Omental fat pad (tissue), 4 donors: Measurements from ENCODE around the gene KRTAP5-11. TPM values are rescaled to one million over a fixed set of nuclear protein-coding genes. Genes with fewer than 3 reads are reported as not detected.
"Not testable (repeated sequence)": the region's sequence is repeated elsewhere in the genome, so short reads cannot be mapped to it uniquely, and the experiment has no call there.

Experiments used
- ATAC-seq: fragments of 150-250 bp; one replicate; pipeline ENCODE4 v1.9.1; 2016; ENCODE audit warnings: mild to moderate bottlenecking, moderate library complexity; ENCODE audit not compliant: low FRiP score
- DNase-seq: peaks from one replicate; pipeline ENCODE4 v3.0.0-alpha.2; 2019; ENCODE audit warnings: low spot score
- small RNA-seq: library from RNA; depleted of rRNA; stranded (forward); fragments of <200 nt; gene quantifications from one replicate; pipeline ENCODE3, GENCODE V24; 2016
- total RNA-seq, 4 donors: library from RNA; depleted of rRNA; stranded (reverse); fragments of >200 nt; gene quantifications; one replicate each; pipeline ENCODE4 v1.1.0, GENCODE V29; 2016
- TF ChIP-seq, protein P1 (sequence below), 3 donors: fragments of 450-650 bp; IDR thresholded peaks; one replicate each; pipeline ENCODE4 v1.5.1; 2016 to 2017; ENCODE audit warnings: antibody characterized with exemption in 3 of 3, mild to moderate bottlenecking in 3 of 3, moderate library complexity in 2 of 3

Gene KRTAP5-11
- total RNA-seq, 4 donors from 2014 or later, result not detected

DNA sequence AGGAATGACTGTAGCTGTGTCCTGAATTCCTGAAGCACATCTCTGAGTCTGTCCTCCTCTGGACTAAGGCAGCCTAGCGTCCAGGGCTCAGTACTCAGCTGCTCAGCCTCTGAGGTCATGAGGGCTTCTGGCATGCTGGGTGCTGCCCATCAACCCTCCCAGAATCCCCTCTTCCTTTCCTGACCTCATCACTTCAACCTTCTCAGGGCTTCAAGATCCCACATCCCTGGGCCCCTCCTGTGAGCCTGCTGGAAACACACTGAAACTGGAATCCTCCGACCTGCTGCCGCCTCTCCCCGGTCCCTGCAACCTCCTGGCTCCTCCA lies 44.0 kb downstream of the KRTAP5-11 start:
- ATAC-seq, result no peak
- TF ChIP-seq, protein P1, sequence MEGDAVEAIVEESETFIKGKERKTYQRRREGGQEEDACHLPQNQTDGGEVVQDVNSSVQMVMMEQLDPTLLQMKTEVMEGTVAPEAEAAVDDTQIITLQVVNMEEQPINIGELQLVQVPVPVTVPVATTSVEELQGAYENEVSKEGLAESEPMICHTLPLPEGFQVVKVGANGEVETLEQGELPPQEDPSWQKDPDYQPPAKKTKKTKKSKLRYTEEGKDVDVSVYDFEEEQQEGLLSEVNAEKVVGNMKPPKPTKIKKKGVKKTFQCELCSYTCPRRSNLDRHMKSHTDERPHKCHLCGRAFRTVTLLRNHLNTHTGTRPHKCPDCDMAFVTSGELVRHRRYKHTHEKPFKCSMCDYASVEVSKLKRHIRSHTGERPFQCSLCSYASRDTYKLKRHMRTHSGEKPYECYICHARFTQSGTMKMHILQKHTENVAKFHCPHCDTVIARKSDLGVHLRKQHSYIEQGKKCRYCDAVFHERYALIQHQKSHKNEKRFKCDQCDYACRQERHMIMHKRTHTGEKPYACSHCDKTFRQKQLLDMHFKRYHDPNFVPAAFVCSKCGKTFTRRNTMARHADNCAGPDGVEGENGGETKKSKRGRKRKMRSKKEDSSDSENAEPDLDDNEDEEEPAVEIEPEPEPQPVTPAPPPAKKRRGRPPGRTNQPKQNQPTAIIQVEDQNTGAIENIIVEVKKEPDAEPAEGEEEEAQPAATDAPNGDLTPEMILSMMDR (IDR thresholded peaks at IDR 0.05), result no peak
- no peak for DNase-seq

DNA sequence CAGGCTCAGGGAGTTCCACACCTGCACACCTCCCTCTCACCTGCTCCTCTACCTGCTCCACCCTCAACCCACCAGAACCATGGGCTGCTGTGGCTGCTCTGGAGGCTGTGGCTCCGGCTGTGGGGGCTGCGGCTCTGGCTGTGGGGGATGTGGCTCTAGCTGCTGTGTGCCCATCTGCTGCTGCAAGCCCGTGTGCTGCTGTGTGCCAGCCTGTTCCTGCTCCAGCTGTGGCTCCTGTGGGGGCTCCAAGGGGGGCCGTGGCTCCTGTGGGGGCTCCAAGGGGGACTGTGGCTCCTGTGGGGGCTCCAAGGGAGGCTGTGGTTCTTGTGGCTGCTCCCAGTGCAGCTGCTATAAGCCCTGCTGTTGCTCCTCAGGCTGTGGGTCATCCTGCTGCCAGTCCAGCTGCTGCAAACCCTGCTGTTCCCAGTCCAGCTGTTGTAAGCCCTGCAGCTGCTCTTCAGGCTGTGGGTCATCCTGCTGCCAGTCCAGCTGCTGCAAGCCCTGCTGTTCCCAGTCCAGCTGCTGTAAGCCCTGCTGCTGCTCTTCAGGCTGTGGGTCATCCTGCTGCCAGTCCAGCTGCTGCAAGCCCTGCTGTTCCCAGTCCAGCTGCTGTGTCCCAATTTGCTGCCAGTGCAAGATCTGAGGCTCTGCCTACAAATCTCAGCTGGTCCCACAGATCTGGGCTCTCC lies 44.6 kb downstream of the KRTAP5-11 start, which contains the start of gene KRTAP5-8:
Gene KRTAP5-8 (plus strand): TSS at position 49 of the 689 bp plus-strand sequence. CDS start 31 bp downstream, at position 80.
- not testable (repeated sequence) for DNase-seq, ATAC-seq

DNA sequence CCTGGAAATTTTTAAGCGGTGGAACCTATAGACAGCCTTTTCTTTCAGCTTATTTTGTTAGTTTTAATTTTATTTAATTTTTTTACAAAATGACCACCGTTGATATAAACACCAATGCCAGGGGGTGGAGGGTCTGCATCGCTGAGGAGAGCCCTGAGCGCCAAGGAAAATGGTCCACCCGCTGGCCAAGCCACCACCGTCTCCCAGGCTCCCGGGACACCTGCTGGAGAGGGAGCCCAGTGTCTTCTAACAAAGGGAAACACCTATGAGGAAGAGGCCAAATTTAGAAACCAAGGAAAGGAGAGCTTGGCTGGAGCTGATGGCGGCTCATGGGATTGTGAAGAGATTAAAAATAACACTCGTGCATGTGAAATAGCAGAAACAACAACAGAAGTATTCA lies 45.1 kb downstream of the KRTAP5-11 start:
- ATAC-seq, result no peak
- no peak for DNase-seq
- TF ChIP-seq, protein P1 (IDR thresholded peaks at IDR 0.05), result no peak

DNA sequence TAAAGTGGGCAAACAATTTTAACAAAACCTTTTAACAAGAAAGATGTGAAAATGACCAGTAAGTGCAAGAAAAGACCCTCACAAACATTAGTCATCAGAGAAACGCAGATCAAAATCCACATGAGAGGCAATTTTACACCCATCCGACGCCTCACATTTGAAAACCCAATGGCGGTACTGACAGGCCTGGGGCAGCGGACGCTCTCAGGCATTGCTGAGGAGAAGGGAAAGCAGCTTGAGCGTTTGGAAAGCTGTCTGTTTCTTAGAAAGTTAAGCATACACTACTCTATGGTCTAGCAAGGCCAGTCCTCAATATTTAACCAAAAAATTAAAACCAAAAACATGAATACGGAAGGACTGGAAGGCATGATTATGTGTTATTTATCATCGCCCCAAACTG lies 46.9 kb downstream of the KRTAP5-11 start:
- ATAC-seq (no peak), DNase-seq (no peak)
- TF ChIP-seq, protein P1 (IDR thresholded peaks at IDR 0.05), result no peak

DNA sequence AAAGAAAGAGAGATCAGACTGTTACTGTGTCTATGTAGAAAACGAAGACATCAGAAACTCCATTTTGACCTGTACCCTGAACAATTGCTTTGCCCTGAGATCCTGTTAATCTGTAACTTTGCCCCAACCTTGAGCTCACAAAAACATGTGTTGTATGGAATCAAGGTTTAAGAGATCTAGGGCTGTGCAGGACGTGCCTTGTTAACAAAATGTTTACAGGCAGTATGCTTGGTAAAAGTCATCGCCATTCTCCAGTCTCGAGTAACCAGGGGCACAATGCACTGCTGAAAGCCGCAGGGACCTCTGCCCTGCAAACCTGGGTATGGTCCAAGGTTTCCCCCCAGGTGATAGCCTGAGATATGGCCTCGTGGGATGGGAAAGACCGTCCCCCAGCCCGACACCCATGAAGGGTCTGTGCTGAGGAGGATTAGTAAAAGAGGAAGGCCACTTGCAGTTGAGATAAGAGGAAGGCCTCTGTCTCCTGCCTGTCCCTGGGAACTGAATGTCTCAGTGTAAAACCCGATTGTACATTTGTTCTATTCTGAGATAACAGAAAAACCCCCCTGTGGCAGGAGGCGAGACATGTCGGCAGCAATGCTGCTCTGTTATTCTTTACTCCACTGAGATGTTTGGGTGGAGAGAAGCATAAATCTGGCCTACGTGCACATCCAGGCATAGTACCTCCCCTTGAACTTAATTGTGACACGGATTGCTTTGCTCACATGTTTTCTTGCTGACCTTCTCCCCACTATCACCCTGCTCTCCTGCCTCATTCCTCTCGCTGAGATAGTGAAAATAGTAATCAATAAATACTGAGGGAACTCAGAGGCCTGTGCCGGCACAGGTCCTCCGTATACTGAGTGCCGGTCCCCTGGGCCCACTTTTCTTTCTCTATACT lies 47.7 kb downstream of the KRTAP5-11 start:
- ATAC-seq, DNase-seq: not testable (repeated sequence)

DNA sequence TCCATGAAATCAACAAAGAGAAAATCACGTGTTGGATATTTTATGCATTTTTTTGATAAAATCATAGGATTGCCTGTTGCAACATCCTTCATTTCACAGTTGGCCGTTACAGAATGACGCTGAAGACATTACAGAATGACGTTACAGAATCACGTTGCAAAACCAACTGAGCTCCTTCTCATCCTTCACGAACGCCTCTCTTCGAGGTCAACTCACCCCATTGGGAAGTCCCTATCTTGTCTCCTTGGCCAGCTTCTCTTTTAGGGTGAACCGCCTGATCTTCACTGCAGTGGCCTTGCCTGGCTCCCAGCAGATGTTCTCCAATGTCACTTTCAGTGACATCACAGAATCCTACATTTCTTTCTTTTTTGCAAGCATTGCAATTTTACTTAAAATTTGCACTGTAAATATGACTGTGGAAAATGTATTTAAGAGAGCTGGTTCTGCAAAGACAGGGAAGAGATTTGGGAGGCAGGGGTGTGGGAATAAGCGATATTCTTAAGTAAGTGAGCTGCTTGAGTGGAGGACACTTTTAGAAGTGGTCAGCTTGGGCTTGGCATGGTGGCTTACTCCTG lies 50.6 kb downstream of the KRTAP5-11 start:
- TF ChIP-seq, protein P1 (IDR thresholded peaks at IDR 0.05), result no peak
- ATAC-seq, result no peak
- DNase-seq, result no peak

Small RNA genes within 50 kb of the gene (small RNA-seq; reads per million reads assigned to genes)
- not detected for gene AP000867.1
- gene KRTAP5-14P, result not detected

Other genes with a start within 250 kb of the KRTAP5-11 start
- 10 to 100 TPM; 12.9 to 76.5 (median 37.4) TPM for gene DHCR7, start 134.5 kb downstream of the KRTAP5-11 start, total RNA-seq
- gene NADSYN1, start 129.7 kb downstream of the KRTAP5-11 start, total RNA-seq, result 10 to 100 TPM; 42.9 to 78.2 (median 64.1) TPM
- gene KRTAP5-7, start 55.6 kb downstream of the KRTAP5-11 start, total RNA-seq, result under 1 TPM in 1 of 4 donors, not detected in 3; 0.28 TPM
- not detected for gene KRTAP5-8, start 44.9 kb downstream of the KRTAP5-11 start, total RNA-seq
- under 1 TPM in 1 of 4 donors, not detected in 3; 0.37 TPM for gene KRTAP5-9, start 34.5 kb downstream of the KRTAP5-11 start, total RNA-seq
- gene KRTAP5-10, start 17.3 kb downstream of the KRTAP5-11 start, total RNA-seq, result not detected